GM19452 (cell line): Measurements from ENCODE around the gene SLC2A6.

Experiments used
- ATAC-seq: cut with Tn5 transposase; IDR thresholded peaks from one replicate; pipeline ENCODE4 v1.9.1; 2021; ENCODE audit not compliant: unreplicated experiment

Gene SLC2A6

DNA sequence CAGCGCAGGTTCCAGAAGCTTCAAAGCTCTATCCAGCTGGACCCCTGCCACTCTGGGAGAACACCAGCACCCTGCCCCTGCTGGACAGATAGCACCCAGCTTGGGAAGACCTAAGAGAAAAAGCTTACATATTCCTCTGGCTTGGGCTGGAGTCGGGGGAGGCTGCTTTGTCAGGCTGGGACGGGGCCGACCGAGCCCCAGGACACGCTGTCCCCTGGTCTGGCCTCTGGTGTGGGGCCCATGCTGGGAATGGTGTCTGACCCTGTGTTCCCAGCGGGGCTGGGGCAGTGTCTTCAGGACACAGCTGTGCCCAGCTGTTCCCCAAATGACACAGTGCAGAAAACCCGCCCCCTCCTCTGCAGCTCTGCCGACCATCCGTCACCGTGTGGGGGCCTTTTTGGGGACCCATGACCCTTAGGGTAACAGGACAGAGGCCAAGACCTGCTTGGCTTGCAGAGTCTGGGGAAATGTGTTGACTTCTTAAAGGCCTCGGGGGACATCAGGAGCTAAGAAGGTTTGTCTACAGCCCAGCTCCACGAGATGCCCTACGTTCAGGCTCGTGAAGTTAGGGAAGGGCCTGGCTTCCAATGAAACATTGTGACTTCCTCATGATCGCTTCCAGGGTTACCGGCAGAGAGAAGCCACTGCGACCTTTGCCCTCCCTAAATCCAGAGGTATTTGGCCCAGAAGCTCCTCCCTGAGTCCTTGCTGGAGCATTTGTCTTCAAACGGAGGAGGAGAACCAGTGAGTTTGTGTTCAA is 20.4 kb upstream of the SLC2A6 start:
- ATAC-seq: no peak

GRCh38 chr9:133496861-133497842 is 18.3 kb upstream of the SLC2A6 start:
- no peak for ATAC-seq

GRCh38 chr9:133495327-133496293 is 16.7 kb upstream of the SLC2A6 start:
- no peak for ATAC-seq

DNA sequence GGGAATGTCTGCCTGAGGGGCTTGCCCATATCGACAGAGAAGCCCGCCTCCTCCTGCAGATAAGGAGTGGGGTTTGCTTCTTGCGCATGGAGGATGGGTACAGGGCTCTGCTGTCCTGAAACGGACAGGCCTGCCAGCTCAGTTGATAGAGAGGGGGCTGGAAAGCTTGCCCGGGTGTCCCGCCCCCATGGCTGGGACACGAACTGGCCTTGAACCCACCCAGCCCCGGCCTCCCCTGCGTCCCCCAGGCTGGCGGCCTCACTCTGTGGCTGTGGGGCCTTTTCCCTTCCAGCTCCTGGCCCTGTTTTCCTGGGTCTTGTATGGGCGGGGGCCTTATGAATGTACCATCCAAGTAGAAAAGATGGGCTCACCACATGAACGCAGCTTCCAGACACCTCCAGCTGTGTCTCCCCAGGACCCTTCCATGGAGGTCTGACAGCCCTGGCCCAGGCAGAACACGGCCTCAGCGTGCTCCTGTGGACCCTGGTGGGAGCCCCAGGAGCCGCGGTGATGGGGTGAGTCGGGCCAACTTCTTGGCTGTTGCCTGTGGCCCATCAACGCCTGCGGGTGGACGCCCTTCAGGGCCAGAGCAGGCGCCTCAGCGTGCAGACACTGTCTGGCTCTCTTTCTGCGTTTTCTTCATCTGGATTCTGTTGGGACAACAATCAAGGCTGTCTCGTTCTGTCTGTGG is 15.9 kb upstream of the SLC2A6 start:
- no peak for ATAC-seq

DNA sequence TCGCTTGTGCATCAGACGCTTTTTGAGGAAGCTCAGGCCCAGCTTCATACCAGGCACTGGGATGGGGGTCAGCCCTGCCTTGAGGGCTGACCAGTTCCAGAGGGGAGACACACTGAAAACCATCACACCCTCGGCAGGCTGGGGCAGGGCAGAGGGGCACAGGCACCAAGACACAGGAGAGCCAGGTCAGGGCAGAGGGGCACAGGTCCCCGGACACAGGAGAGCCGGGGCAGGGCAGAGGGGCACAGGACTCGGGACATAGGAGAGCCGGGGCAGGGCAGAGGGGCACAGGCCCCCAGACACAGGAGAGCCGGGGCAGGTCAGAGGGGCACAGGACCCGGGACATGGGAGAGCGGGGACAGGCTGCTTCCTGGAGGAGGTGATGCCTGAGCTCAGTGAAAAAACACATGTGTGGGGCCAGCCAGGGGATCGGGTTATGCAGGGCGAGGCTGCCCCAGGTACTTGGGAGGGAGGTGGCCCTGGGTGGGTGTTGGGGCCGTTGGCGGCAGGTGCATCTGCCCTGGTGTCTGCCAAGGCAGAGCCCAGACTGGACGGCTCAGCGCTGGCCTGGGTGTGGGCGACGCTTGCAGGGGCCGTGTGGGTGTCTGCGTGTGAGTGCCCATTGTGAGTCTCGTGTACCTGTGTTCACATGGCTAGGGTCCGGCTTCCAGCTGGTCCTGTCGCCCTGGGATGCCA is 15.1 kb upstream of the SLC2A6 start:
- no peak for ATAC-seq

DNA sequence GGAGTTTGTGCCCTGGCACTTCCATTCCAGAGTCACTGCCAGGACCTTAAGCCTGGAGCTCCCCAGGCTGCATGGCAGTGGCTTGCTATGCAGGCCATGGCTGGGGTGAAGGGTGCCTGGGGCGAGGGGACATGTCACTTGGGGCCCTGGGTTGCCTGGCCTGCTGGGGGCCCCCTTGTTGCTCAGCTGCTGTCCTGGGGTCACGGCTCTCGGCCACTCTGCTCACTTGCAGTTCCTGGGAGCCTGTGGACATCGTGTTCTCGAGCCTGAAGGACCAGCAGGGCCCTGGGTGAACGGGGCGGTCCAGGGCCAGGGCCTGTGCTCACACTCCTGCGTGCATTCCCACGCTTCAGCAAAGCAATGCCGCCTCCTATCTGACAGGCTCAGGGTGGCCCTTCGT is 14.5 kb upstream of the SLC2A6 start:
- ATAC-seq: no peak

DNA sequence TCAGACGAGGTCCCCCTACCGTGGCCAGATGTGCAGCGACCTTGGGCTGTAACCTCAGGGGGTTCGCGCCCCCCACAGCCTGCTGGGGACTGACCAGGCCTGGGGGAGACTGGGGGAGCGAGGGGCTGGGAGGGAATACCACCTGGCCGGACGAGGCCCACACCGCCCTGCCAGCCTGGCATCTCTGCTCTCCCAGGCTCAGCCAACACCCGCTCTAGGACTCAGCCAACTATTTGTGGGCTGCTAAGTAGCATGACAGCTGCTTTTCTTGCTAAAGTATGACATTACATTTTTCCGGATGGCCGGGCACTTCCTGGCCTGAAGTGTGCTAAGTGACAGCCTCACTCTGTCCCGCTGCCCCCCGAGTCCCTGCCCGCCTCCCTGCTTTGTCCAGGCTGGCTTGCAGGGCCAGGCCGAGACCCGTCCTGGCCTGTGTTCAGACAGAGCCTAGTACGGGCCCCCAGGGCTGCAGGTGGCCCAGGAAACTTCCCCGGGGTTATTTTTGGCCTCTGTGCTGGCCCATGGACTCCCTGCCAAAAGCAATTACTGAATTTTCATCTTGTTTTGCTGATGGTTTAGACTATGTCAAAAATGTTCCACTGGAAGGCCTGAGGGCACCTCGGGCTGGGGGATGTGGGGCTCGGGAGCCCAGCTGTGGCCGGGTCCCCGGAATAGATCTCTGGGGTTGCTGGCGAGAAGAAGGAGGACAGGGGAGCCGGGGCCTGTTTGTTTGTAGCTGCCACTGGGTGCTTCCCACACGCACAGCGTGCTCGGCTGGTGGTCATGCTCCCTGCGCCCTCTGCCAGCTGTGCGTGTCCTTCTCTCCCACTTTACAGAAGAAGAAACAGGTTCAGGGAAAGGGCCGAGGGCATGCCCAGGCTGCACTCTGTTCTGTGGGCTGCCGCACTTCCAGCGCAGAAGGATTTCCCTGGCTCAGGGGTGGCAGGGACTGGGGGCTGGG is 13.4 kb upstream of the SLC2A6 start:
- ATAC-seq: no peak

GRCh38 chr9:133491656-133491925 is 12.7 kb upstream of the SLC2A6 start:
- no peak for ATAC-seq

DNA sequence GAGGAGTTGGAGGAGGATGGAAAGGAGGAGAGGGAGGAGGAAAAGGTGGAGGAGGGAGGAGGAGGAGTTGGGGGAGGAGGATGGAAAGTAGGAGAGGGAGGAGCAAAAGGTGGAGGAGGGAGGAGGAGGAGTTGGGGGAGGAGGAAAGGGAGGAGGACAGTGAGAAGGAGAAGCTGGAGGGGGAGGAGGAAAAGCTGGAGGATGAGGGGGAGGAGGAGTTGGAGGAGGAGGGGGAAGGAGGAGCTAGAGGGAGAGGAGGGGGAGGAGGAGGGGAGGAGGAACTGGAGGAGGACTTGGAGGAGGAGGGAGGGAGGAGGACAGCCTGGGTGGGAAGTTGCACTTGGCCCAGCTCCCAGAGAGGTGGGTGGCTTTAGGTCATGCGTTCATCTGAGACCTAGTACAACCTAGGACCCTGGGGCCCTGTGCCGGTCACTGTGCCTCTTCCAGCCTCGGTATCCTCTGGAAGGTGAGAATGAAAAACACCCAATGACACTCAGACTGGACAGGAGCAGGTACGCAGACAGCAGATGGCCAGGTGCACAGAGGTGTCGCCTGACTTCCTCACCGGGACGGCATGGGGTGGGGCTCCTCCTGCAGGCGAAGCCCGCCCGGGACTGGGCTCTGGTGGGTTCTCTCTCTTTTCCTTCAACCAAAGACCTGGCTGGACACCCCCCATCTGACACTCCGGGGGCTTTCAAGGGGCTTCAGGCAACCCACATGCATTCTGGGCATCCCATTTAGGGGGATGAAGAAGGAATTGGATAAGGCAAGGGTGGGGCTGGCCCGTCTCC is 12.2 kb upstream of the SLC2A6 start:
- no peak for ATAC-seq

DNA sequence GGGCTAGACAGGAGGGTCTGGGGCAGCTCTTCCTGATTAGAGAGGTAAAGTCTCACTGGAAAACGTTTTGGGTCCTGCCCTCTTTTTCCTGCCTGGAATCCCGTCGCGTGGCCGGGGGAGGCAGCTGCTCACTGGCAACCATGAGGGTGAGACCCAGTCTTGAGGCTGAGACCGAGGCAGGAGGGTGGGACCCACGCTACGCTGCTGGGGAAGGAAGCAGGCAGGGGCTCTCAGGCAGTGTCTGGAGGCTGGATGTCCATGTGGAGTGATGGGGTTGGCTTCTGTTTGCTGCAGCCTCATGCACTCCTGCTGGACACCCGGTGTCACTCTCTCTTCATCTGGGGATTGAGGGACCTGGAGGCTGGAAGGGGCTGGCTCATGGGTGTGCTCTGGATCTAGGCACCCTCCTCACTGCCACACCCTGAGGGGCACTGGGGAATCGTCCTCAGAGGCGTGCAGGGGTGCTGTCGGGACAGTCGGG is 11.3 kb upstream of the SLC2A6 start:
- ATAC-seq: no peak

DNA sequence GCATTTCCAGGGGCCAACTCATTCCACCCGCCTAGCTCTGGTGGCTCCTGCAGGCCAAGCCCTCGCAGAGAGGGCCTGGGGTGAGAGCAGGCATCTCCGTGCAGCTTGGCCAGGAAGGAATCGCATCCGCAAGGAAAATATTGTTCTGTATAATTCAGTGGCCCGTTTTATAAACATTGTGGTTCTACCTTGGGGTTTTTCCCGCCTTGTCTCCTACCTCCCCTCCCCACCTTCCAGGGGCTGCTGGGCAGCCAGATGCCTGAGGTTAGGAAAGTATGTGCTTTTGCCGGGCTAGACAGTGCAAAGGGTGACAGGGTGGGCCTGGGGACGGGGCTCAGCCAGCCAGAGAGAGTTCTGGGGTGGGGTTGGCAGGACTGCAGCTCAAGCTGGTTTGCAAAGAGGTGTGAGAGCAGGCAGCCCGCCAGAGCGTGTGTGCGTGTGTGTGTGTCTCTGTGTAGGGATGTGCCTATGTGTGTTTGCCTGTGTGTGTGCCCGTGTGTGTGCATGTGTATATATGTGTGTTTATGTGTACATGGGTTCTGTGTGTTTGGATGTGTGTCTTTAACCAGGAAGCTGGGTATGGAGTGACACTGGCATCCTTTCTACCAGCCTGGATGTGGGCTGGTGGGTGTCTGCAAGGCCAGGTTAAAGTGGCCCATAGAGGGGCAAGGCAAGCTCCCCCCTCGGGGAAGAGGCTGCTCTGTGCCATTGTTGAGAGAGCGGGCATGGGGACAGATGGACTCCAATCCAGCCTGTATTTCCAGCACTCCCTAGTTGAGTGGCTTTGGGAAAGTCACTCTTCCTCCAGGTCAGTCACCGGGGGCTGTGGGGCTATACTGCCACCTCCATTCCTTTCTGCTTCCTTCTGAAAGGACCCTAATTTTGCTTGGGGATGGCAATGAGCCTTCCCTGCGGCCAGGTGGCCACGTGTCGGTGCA is 10.6 kb upstream of the SLC2A6 start:
- no peak for ATAC-seq

GRCh38 chr9:133488686-133489252 is 9.9 kb upstream of the SLC2A6 start:
- no peak for ATAC-seq

DNA sequence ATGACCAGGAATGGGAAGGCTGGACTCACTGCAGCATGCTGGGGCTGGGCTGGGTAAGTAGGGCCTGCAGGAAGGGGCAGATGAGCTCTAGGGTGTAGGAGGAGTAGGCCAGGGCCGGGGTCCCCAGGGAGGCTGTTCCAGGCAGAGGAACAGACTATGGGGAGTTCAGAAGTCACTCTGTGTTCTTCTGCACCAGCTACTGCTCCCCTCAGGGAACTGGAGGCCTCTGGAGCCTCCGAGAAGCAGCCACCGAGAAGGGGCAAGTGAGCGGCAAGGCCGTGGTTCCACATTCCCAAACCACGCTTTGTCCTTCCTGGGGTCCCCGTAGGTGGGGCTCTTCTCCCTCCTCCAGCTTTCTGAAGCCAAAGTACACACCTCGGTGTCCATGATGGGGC is 8.4 kb upstream of the SLC2A6 start:
- ATAC-seq: no peak

- ATAC-seq: no peak
Observed at GRCh38 chr9:133485531-133486260, 6.8 kb upstream of the SLC2A6 start.

DNA sequence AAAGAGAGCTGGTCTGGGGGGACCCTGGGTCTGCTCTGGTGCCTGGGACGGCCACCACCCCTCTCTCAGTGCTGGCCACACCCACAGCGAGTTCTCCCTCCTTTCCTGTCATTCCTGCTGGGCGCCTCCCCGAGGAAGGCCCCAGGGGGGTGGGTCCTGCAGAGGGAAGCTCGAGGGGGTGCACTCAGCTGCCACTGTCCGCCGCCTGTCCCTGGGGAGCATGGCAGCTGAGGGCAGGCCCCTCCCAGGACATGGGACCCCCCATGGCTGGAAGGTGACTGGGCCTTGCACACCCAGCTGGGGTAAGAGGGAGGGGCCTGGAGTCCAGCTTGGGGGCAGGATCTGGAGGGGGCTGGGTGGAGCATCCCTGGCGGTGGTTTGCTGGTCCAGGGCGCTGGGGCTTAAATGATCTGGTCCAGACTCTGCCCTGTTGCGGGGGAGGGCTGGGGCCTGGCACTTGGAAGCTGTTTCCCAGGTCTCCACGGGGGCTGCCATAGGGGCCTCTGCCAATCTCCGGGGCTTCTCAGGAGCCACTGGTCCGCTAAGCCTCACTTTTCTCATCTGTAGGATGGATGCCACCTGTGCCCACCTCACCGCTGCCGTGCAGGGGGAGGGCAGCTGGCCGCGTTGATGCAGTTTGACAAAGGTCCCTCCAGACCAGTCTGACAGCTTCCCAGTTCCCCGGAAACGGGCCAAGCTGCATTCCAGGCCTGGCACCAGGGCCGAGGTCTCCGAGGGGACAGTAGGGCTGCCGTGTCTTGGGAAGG is 6.0 kb upstream of the SLC2A6 start:
- no peak for ATAC-seq
